GM21717 (cell line): ENCODE data around the gene DPP9.

Experiments used
- ATAC-seq: cut with Tn5 transposase; IDR thresholded peaks from one replicate; pipeline ENCODE4 v1.9.1; 2021; ENCODE audit warnings: mild to moderate bottlenecking, moderate library complexity; ENCODE audit not compliant: unreplicated experiment

DPP9 gene

DNA sequence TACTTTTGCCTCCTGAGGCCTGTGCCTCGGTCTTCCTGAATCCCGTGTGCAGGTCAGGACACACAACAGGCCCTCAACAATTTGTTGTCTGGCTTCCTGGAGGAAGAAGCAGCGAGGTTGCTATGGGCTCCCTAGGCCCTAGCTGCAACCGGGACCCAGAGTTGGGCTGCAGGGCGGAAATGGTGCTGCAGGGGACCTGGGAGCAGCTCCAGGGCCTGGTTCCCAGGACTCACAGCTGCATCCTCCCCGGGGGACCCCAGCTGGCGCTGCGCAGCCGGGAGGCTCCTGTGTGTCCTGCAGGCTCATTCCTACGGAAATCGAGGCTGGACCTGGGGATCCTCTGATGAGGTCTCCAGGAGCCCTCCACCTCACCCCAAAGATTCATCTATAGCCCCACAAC lies 85.3 kb downstream of the DPP9 start:
- ATAC-seq: no peak

DNA sequence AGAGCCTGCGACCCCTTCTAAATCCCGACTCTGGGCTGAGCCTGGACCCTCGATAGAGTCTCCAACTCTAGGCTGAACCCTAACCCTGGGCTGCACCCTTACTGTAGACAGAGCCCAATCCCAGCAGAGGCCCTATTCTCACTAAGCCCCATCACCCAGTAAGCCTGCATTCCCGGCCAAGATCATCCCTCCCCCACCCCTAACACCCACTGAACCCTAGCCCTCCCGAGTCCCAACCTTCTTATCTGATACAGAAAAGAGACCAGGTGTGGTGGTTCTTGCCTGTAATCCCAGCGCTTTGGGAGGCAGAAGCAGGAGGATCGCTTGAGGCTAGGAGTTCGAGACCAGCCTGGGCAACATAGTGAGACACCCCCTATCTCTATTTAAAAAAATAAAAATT lies 86.9 kb downstream of the DPP9 start:
- ATAC-seq: no peak

DNA sequence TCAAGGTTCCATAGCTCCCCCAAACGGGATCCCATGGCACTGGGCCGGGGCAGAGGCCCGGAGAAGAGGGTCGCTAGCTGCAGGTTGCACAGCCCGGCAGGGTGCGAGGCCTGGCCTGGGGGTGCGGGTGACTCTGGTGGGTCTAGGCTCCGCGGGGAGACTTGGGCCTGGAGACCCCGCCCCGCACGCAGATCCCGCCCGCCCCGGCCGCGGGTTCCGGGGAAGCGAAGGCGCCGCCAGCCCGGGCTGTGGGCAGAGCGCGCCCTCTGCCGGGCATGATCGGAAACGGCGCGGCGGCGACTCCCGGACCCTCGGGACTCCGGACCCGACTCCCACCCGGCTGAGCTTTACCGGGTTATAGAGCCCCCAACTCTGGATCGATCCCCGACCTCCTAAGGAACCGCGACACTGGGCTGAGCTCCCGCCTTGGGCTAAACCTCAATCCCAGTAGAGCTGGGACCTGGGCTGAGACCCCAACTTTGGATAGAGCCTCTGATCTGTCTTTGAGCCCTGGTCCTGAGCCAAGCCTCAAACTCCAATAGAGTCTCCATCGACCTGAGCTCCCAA lies 87.4 kb downstream of the DPP9 start:
- no peak for ATAC-seq

DNA sequence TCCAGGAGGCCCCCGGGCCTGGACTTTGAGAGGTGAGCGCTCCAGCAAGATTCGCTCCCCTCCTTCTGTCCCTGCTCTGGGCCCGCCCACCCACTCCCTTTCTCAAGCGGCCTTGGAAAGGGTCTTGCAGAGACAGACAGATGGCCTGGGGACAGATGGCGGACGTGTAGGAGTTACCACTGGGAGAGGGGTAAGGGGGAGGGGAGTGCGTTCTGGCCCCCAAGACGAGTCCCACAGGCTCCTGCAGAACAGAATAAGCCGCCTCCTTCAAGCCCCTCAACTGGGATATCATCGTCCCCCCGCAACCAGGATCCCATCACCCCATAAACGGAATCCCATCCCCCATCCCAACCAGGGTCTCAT lies 87.9 kb downstream of the DPP9 start:
- no peak for ATAC-seq

DNA sequence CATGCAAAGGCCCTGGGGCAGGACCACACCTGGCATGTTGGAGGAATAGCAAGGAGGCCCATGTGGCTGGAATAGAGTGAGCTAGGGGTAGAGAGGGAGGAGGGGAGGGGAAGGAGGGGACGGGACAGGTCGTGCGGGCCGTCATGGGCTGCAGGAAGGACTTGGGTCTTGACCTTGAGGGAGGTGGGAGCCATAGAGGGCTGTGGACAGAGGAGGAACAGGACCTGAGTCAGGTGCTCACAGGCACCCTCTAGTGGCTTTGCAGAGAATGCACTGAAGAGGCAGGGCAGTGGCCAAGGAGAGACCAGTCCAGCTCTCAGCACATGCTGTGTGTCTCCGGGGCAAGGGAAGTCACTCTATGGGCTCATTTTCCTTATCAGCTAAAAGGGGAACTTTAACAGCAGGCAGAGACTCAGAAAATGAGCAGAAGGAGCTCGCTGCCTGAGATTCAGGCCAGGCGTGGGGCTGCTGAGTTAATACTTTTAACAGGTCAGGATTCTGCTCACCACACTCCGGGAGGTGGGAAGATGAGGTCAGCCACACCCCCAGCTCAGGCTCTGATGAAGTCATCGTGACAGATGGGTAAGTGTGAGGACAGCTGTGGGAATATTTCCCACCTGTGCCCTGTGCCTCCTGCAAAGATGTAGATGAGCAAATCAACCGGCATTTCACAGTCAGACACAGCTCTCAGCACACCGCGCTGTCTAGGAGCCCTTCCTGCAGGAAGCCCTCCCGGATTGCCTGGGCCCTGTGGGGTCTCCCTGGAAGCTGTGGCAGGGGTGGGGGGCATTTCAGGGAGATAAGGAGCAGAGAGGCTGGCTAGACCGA lies 90.3 kb downstream of the DPP9 start:
- no peak for ATAC-seq
